Skeletal muscle cell (primary cell): ENCODE results near the gene GRIK5.
A peak's percentile ranks its signal among the peaks of the same experiment; 100 is the strongest.
"Not testable (repeated sequence)": the region's sequence is repeated elsewhere in the genome, so short reads cannot be mapped to it uniquely, and the experiment has no call there.

Experiments
- DNase-seq: peaks from one replicate; pipeline ENCODE4 v3.0.0-alpha.2; 2010; ENCODE audit warnings: low read depth
- H3K4me3 ChIP-seq: 2 replicates; pipeline ENCODE4 v1.5.1; 2011; ENCODE audit warnings: low read depth, mild to moderate bottlenecking, control low read depth, low read length, moderate library complexity

Gene GRIK5

GRCh38 chr19:42028304-42029216 is 41.4 kb downstream of the GRIK5 start:
- no peak for DNase-seq
- H3K4me3 ChIP-seq, result no peak overlapping the region

GRCh38 chr19:42024622-42025111 is 45.3 kb downstream of the GRIK5 start:
- DNase-seq, result no peak
- H3K4me3 ChIP-seq, result no peak overlapping the region

- no peak for DNase-seq
- no peak overlapping the region for H3K4me3 ChIP-seq
Measured at GRCh38 chr19:42023943-42024260, 46.1 kb downstream of the GRIK5 start.

GRCh38 chr19:42023121-42023942 is 46.7 kb downstream of the GRIK5 start:
- no peak for DNase-seq
- H3K4me3 ChIP-seq, result no peak overlapping the region

- no peak for DNase-seq
- H3K4me3 ChIP-seq, result no peak overlapping the region
Measured at GRCh38 chr19:42022616-42023015, 47.4 kb downstream of the GRIK5 start.

- H3K4me3 ChIP-seq, result no peak overlapping the region
- DNase-seq, result no peak
Measured at GRCh38 chr19:42021185-42021584, 48.8 kb downstream of the GRIK5 start.

GRCh38 chr19:42018503-42019193 is 51.4 kb downstream of the GRIK5 start:
- DNase-seq, result no peak
- H3K4me3 ChIP-seq, result no peak overlapping the region

GRCh38 chr19:42017040-42017439 is 53.0 kb downstream of the GRIK5 start:
- no peak overlapping the region for H3K4me3 ChIP-seq
- DNase-seq, result no peak

GRCh38 chr19:42012747-42013146 is 57.3 kb downstream of the GRIK5 start:
- H3K4me3 ChIP-seq, DNase-seq: not testable (repeated sequence)

GRCh38 chr19:42010245-42011126 is 59.5 kb downstream of the GRIK5 start:
- peak; percentile 33 for DNase-seq
- H3K4me3 ChIP-seq, result no peak overlapping the region

GRCh38 chr19:42006569-42006968 is 63.4 kb downstream of the GRIK5 start:
- DNase-seq, result no peak

GRCh38 chr19:42005504-42005903 is 64.5 kb downstream of the GRIK5 start:
- no peak for DNase-seq
- H3K4me3 ChIP-seq, result no peak overlapping the region

More at GRCh38 chr19:42006569-42006968, 63.4 kb downstream of the GRIK5 start:
- H3K4me3 ChIP-seq, result no peak overlapping the region

- no peak for DNase-seq
- H3K4me3 ChIP-seq, result no peak overlapping the region
Measured at GRCh38 chr19:42003506-42004294, 66.3 kb downstream of the GRIK5 start.

GRCh38 chr19:41999878-42000208 is 70.2 kb downstream of the GRIK5 start:
- no peak for DNase-seq
- no peak overlapping the region for H3K4me3 ChIP-seq

GRCh38 chr19:41999071-41999877 is 70.7 kb downstream of the GRIK5 start:
- no peak overlapping the region for H3K4me3 ChIP-seq
- no peak for DNase-seq

GRCh38 chr19:41998246-41999020 is 71.6 kb downstream of the GRIK5 start:
- peak overlapping the region; percentile 19 for H3K4me3 ChIP-seq

GRCh38 chr19:41997851-41998229 is 72.2 kb downstream of the GRIK5 start:
- H3K4me3 ChIP-seq, result no peak overlapping the region
- DNase-seq, result no peak

More at GRCh38 chr19:41998246-41999020, 71.6 kb downstream of the GRIK5 start:
- DNase-seq, result no peak
